SU-DHL-6 (cell line): Measurements from ENCODE around the gene GCH1.

Source experiments
- H2AFZ ChIP-seq: fragments of 200-600 bp; sonication (generic); 2 replicates; pipeline ENCODE4 v1.6.1; 2014; ENCODE audit warnings: low read depth, mild to moderate bottlenecking, moderate library complexity, mixed read lengths, antibody characterized with exemption, low read length; ENCODE audit not compliant: severe bottlenecking
- H3F3A ChIP-seq: fragments of 200-600 bp; shearing (Covaris generic); 2 replicates; pipeline ENCODE4 v1.6.0; 2016; ENCODE audit warnings: antibody characterized with exemption, mild to moderate bottlenecking; ENCODE audit not compliant: insufficient read depth
- H3K27ac ChIP-seq: fragments of 200-600 bp; sonication (generic); 2 replicates; pipeline ENCODE4 v1.5.1; 2016; ENCODE audit warnings: low read depth, mild to moderate bottlenecking, low read length, moderate library complexity, mixed read lengths
- H3K27me3 ChIP-seq: fragments of 200-600 bp; sonication (generic), shearing (Covaris generic); 2 replicates; pipeline ENCODE4 v1.6.0; 2014; ENCODE audit warnings: mild to moderate bottlenecking, low read length
- H3K36me3 ChIP-seq: fragments of 200-600 bp; sonication (generic); 2 replicates; pipeline ENCODE4 v1.6.1; 2014; ENCODE audit warnings: mild to moderate bottlenecking, low read length, mixed read lengths
- H3K4me2 ChIP-seq: fragments of 300-600, 200-600 bp; shearing (Covaris generic), sonication (generic); 2 replicates; pipeline ENCODE4 v1.6.0; 2014; ENCODE audit warnings: low read length, low read depth, mild to moderate bottlenecking; ENCODE audit not compliant: poor library complexity, severe bottlenecking
- H3K4me3 ChIP-seq: fragments of 200-600 bp; sonication (generic); 2 replicates; pipeline ENCODE4 v1.5.1; 2014; ENCODE audit warnings: antibody characterized with exemption, low read length, mild to moderate bottlenecking, mixed read lengths; ENCODE audit not compliant: insufficient read depth, poor library complexity, severe bottlenecking
- H3K79me2 ChIP-seq: fragments of 200-600 bp; sonication (generic); 2 replicates; pipeline ENCODE4 v1.6.1; 2014; ENCODE audit warnings: mild to moderate bottlenecking, low read length, moderate library complexity; ENCODE audit not compliant: insufficient read depth
- H3K9ac ChIP-seq: fragments of 200-600 bp; sonication (generic); 2 replicates; pipeline ENCODE4 v1.7.0; 2014; ENCODE audit warnings: mild to moderate bottlenecking, low read length
- H3K9me2 ChIP-seq: fragments of 200-600 bp; sonication (generic); replicated peaks from 2 replicates; pipeline ENCODE4 v1.6.1; 2014; ENCODE audit warnings: low read length; ENCODE audit not compliant: insufficient read depth
- H3K9me3 ChIP-seq: fragments of 200-600 bp; sonication (generic); 2 replicates; pipeline ENCODE4 v1.6.1; 2014; ENCODE audit warnings: low read length, mixed read lengths; ENCODE audit not compliant: insufficient read depth
- H4K20me1 ChIP-seq: fragments of 200-600 bp; sonication (generic); 2 replicates; pipeline ENCODE4 v1.6.1; 2014; ENCODE audit warnings: low read depth, mild to moderate bottlenecking, antibody characterized with exemption, low read length, moderate library complexity, mixed read lengths
- EZH2phosphoT487 ChIP-seq: fragments of 200-600 bp; sonication (generic), shearing (Covaris generic); conservative IDR thresholded peaks from 2 replicates; pipeline ENCODE4 v1.6.1; 2018; ENCODE audit warnings: mild to moderate bottlenecking, antibody characterized with exemption, low read length, moderate library complexity, mixed read lengths
- TF ChIP-seq, protein P1 (sequence below): fragments of 200-600 bp; sonication (generic); IDR thresholded peaks from one replicate; pipeline ENCODE4 v1.5.1; 2017; ENCODE audit warnings: antibody characterized with exemption, mild to moderate bottlenecking, low read length, moderate library complexity; ENCODE audit not compliant: insufficient read depth, poor library complexity, severe bottlenecking

The GCH1 gene

DNA sequence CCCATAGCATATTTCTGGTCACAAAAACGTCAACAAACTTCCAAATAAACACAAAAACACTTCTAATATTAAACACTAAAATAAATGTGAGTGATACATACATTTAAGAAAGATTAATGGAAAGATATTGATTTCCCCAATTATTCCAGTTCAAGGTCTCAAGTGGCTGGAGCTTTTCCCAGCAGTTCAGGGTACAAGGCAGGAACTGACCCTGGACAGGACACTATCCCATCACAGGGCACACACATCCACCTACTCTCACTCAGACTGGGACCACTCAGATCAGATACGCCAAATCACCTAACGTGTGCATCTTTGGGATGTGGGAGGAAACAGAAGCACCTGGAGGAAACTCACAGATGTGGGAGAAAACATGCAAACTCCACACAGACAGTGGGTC lies 50.4 kb downstream of the GCH1 start:
- no peaks in the 10 kb centered on the region; the same call in 1 of the 2 replicates for H3F3A ChIP-seq
- no peak overlapping the region for H3K27ac ChIP-seq
- TF ChIP-seq, protein P1, sequence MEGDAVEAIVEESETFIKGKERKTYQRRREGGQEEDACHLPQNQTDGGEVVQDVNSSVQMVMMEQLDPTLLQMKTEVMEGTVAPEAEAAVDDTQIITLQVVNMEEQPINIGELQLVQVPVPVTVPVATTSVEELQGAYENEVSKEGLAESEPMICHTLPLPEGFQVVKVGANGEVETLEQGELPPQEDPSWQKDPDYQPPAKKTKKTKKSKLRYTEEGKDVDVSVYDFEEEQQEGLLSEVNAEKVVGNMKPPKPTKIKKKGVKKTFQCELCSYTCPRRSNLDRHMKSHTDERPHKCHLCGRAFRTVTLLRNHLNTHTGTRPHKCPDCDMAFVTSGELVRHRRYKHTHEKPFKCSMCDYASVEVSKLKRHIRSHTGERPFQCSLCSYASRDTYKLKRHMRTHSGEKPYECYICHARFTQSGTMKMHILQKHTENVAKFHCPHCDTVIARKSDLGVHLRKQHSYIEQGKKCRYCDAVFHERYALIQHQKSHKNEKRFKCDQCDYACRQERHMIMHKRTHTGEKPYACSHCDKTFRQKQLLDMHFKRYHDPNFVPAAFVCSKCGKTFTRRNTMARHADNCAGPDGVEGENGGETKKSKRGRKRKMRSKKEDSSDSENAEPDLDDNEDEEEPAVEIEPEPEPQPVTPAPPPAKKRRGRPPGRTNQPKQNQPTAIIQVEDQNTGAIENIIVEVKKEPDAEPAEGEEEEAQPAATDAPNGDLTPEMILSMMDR: no peak
- no peak for TF ChIP-seq EZH2phosphoT487

GRCh38 chr14:54848910-54849309 lies 53.7 kb downstream of the GCH1 start:
- Histone ChIP-seq H3K9ac (no peak overlapping the region), H2AFZ (no peak overlapping the region), H3K9me3 (no peaks in the 10 kb centered on the region), H3K36me3 (no peaks in the 10 kb centered on the region), H3K4me2 (no peak overlapping the region), H3K4me3 (no peak overlapping the region), H4K20me1 (no peaks in the 10 kb centered on the region), H3K27me3 (no peaks in the 10 kb centered on the region), H3K79me2 (no peaks in the 10 kb centered on the region), H3K9me2 (no peaks in the 10 kb centered on the region), H3K27ac (no peak overlapping the region), H3F3A (no peaks in the 10 kb centered on the region)
- no peak for TF ChIP-seq EZH2phosphoT487
- TF ChIP-seq, protein P1: no peak

More for the DNA sequence above, 50.4 kb downstream of the GCH1 start:
- H2AFZ ChIP-seq: no peak overlapping the region
- no peak overlapping the region for H3K4me3 ChIP-seq
- H3K9me2 ChIP-seq: no peaks in the 10 kb centered on the region
- H4K20me1 ChIP-seq: no peaks in the 10 kb centered on the region
- no peaks in the 10 kb centered on the region for H3K79me2 ChIP-seq
- no peak overlapping the region for H3K9ac ChIP-seq
- H3K36me3 ChIP-seq: no peaks in the 10 kb centered on the region
- no peaks in the 10 kb centered on the region for H3K27me3 ChIP-seq
- H3K4me2 ChIP-seq: no peak overlapping the region
- H3K9me3 ChIP-seq: no peaks in the 10 kb centered on the region

DNA sequence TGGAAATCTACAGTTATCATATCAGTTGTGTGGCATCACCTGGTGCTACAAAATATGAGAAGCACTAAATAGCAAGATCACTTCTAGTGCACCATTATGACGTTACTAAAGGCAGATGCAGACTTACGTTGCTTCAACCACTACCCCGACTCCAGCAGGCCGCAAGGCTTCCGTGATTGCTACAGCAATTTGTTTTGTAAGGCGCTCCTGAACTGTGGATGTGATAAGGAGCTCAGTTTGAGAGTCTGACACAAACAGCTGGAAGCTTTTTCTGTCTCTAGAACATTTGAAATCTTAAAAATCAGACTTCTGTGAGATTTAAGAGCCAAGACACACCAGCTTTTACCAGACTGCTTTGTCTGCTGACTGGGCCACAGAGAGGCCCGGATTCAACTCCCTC lies 57.0 kb downstream of the GCH1 start:
- H3K27me3 ChIP-seq: no peaks in the 10 kb centered on the region
- no peak for TF ChIP-seq EZH2phosphoT487
- TF ChIP-seq, protein P1: no peak

More for the DNA sequence above, 57.0 kb downstream of the GCH1 start:
- H3K9ac ChIP-seq: no peak overlapping the region
- peaks cover 2% of the 10 kb centered on the region; the same call in 1 of the 2 replicates for H3K36me3 ChIP-seq
- no peak overlapping the region for H2AFZ ChIP-seq
- no peaks in the 10 kb centered on the region for H3K79me2 ChIP-seq
- H3K27ac ChIP-seq: no peak overlapping the region
- H3K4me3 ChIP-seq: no peak overlapping the region
- H3K4me2 ChIP-seq: no peak overlapping the region
- H3F3A ChIP-seq: no peaks in the 10 kb centered on the region
- H3K9me2 ChIP-seq: no peaks in the 10 kb centered on the region
- no peaks in the 10 kb centered on the region for H4K20me1 ChIP-seq
- H3K9me3 ChIP-seq: no peaks in the 10 kb centered on the region
